ENCODE data around the gene DCLK1. TPM values are rescaled to one million over a fixed set of nuclear protein-coding genes. Genes with fewer than 3 reads are reported as not detected.
"Not testable (repeated sequence)": the region's sequence is repeated elsewhere in the genome, so short reads cannot be mapped to it uniquely, and the experiment has no call there.

The DCLK1 gene
- total RNA-seq, 5 donors from 2014 or later (not counting 1 experiment from before 2014, with no cell fraction given) = 0.03 to 0.09 TPM; not detected in 3

- H3K4me1 ChIP-seq (ENCODE audit: control insufficient read depth in 1 of 2, extremely low read depth in 1 of 2, insufficient read depth in 2 of 2, low read length in 2 of 2) = no peaks in the 10 kb centered on the region
- POLR2A ChIA-PET = no interaction called here
- Mint-ChIP-seq H3K27me3 (peaks cover 0 to 5% of the 10 kb centered on the region in 2 donors), H3K4me3 (no peak overlapping the region), H3K9me3 (peaks cover 3 to 12% (median 9%) of the 10 kb centered on the region in 3 donors), H3K36me3 (no peaks in the 10 kb centered on the region), H3K27ac (no peak overlapping the region), H3K4me1 (no peaks in the 10 kb centered on the region)
- no peaks in the 10 kb centered on the region for H3K9me3 ChIP-seq
- ATAC-seq (replicated peaks in 1 of 4) (no peak), DNase-seq (no peak)
- H3K36me3 ChIP-seq (ENCODE audit: control insufficient read depth in 2 of 2, extremely low read depth in 1 of 2, insufficient read depth in 1 of 2, low read length in 1 of 2) = no peaks in the 10 kb centered on the region
- no peaks in the 10 kb centered on the region for H3K27me3 ChIP-seq (replicated peaks in 1 of 2; ENCODE audit: control insufficient read depth in 2 of 2, extremely low read depth in 1 of 2, insufficient read depth in 2 of 2, low read length in 1 of 2)
- no peak overlapping the region for H3K4me3 ChIP-seq (ENCODE audit: control insufficient read depth in 1 of 2, extremely low read depth in 1 of 2, low read length in 1 of 2)
- no CpG with 5 or more reads among the region's 2 CpGs for WGBS (ENCODE audit: insufficient coverage)
- no peak overlapping the region for H3K27ac ChIP-seq (ENCODE audit: low read length)
- CTCF ChIA-PET = interaction anchor here (0.7 to 1.1 kb wide), 3 partner anchors 14 to 298 kb away, joined by 3 to 8 read pairs (median 4); no protein-coding TSS in a partner anchor
These were observed 154.1 kb downstream of the DCLK1 start for GRCh38 chr13:35977060-35977459.

DNA sequence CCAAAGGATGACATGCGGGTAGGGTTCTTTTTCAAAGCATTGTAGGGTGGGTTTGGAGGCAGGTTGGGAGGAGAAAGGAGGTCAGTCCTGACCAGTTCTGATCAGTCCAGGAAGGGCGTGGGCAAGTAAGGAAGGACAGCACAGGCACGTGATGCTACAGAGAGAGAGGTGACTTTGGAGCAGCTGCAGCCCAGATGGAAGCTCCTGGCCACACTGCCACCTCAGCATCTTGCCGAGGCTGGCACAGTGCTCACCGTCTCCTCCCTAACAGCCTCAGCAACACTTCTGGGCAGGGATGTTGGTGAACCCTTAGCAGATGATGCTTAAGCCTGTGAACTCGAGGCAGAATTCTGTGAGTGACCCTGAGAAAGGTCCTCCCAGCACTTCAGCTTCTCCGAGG is 155.1 kb downstream of the DCLK1 start:
- Mint-ChIP-seq H3K4me3 (no peak overlapping the region), H3K9me3 (peaks cover 3 to 15% (median 9%) of the 10 kb centered on the region in 3 donors), H3K4me1 (no peaks in the 10 kb centered on the region), H3K27me3 (peaks cover 0 to 9% of the 10 kb centered on the region in 2 donors), H3K36me3 (no peaks in the 10 kb centered on the region), H3K27ac (no peak overlapping the region)
- ATAC-seq (replicated peaks in 1 of 4) (no peak), DNase-seq (no peak)
- Histone ChIP-seq H3K4me3 (ENCODE audit: control insufficient read depth in 1 of 2, extremely low read depth in 1 of 2, low read length in 1 of 2) (no peak overlapping the region), H3K36me3 (ENCODE audit: control insufficient read depth in 2 of 2, extremely low read depth in 1 of 2, insufficient read depth in 1 of 2, low read length in 1 of 2) (no peaks in the 10 kb centered on the region), H3K27me3 (replicated peaks in 1 of 2; ENCODE audit: control insufficient read depth in 2 of 2, extremely low read depth in 1 of 2, insufficient read depth in 2 of 2, low read length in 1 of 2) (no peaks in the 10 kb centered on the region), H3K4me1 (ENCODE audit: control insufficient read depth in 1 of 2, extremely low read depth in 1 of 2, insufficient read depth in 2 of 2, low read length in 2 of 2) (no peaks in the 10 kb centered on the region), H3K27ac (ENCODE audit: low read length) (no peak overlapping the region), H3K9me3 (no peaks in the 10 kb centered on the region)
- ChIA-PET CTCF (interaction anchor here in 1 of 2 donors (0.6 to 0.7 kb wide), 3 partner anchors 13 to 1001 kb away, joined by 3 to 8 read pairs (median 5); no protein-coding TSS in a partner anchor), POLR2A (no interaction called here)
- 78% methylated on average over 4 of the region's 7 CpGs for WGBS (ENCODE audit: insufficient coverage)

GRCh38 chr13:35966951-35967350 is 164.2 kb downstream of the DCLK1 start:
- H3K4me1 Mint-ChIP-seq; H3K9me3 ChIP-seq; H3K27me3 Mint-ChIP-seq; CTCF ChIA-PET; POLR2A ChIA-PET; H3K27ac Mint-ChIP-seq; H3K36me3 ChIP-seq (ENCODE audit: control insufficient read depth in 2 of 2, extremely low read depth in 1 of 2, insufficient read depth in 1 of 2, low read length in 1 of 2); ATAC-seq (replicated peaks in 1 of 4); H3K36me3 Mint-ChIP-seq; H3K4me3 ChIP-seq (ENCODE audit: control insufficient read depth in 1 of 2, extremely low read depth in 1 of 2, low read length in 1 of 2); H3K27ac ChIP-seq (ENCODE audit: low read length); H3K27me3 ChIP-seq (replicated peaks in 1 of 2; ENCODE audit: control insufficient read depth in 2 of 2, extremely low read depth in 1 of 2, insufficient read depth in 2 of 2, low read length in 1 of 2); H3K4me3 Mint-ChIP-seq; H3K4me1 ChIP-seq (ENCODE audit: control insufficient read depth in 1 of 2, extremely low read depth in 1 of 2, insufficient read depth in 2 of 2, low read length in 2 of 2); DNase-seq: not testable (repeated sequence)
- peaks cover 0 to 10% (median 7%) of the 10 kb centered on the region in 3 donors for H3K9me3 Mint-ChIP-seq
- WGBS (ENCODE audit: insufficient coverage) = 100% methylated on average over 6 of the region's 29 CpGs

GRCh38 chr13:35966024-35966423 is 165.2 kb downstream of the DCLK1 start:
- H3K27ac Mint-ChIP-seq = no peak overlapping the region
- ChIA-PET CTCF (no interaction called here), POLR2A (interaction anchor here in 1 of 2 donors (0.6 kb wide), 1 partner anchor 35 kb away, joined by 3 read pairs; no protein-coding TSS in a partner anchor)
- no peaks in the 10 kb centered on the region for H3K27me3 Mint-ChIP-seq
- Histone ChIP-seq H3K27ac (ENCODE audit: low read length) (no peak overlapping the region), H3K9me3 (no peaks in the 10 kb centered on the region), H3K4me1 (ENCODE audit: control insufficient read depth in 1 of 2, extremely low read depth in 1 of 2, insufficient read depth in 2 of 2, low read length in 2 of 2) (no peaks in the 10 kb centered on the region), H3K27me3 (replicated peaks in 1 of 2; ENCODE audit: control insufficient read depth in 2 of 2, extremely low read depth in 1 of 2, insufficient read depth in 2 of 2, low read length in 1 of 2) (no peaks in the 10 kb centered on the region), H3K4me3 (ENCODE audit: control insufficient read depth in 1 of 2, extremely low read depth in 1 of 2, low read length in 1 of 2) (no peak overlapping the region), H3K36me3 (ENCODE audit: control insufficient read depth in 2 of 2, extremely low read depth in 1 of 2, insufficient read depth in 1 of 2, low read length in 1 of 2) (no peaks in the 10 kb centered on the region)
- no peak overlapping the region for H3K4me3 Mint-ChIP-seq
- WGBS (ENCODE audit: insufficient coverage) = no CpG with 5 or more reads among the region's 1 CpG
- no peak for DNase-seq
- H3K4me1 Mint-ChIP-seq = no peaks in the 10 kb centered on the region
- ATAC-seq (replicated peaks in 1 of 4) = no peak
- H3K36me3 Mint-ChIP-seq = no peaks in the 10 kb centered on the region
- peaks cover 0 to 10% (median 5%) of the 10 kb centered on the region in 3 donors for H3K9me3 Mint-ChIP-seq

DNA sequence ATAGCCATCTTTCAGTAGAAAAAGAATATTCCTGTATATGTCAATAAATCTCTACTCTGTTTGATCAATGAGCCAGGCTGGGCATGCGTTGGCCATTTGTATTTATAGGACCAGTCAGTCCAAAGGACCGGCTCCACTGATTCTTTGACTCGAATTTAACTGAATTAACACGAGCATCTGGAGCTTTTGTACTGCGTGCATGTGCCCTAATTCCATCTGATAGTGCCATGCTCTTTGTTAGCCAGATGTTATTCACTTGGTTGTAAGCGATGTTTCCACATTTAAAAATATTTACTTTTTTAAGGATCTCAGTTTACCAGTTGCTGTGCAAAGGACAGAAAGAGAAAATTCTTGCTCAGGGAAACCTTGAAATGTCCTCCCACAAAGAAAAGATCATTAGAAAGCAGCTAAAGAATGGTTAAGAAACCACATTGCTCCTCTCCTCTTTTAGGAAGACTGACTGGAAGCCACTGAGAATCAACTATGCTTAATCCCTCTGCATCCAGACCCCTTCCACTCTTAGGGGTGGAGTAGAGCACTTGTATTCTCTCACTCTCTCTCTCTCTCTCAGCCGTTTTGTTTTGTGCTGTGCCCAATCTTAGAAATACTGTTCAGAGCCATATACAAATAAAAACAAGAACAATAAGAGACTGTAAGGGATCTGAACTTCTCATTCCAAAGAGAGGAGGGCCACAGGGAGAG is 165.8 kb downstream of the DCLK1 start:
- CTCF ChIA-PET = no interaction called here
- Mint-ChIP-seq H3K4me3 (no peak overlapping the region), H3K27me3 (no peaks in the 10 kb centered on the region), H3K27ac (no peak overlapping the region), H3K9me3 (peaks cover 0 to 6% (median 5%) of the 10 kb centered on the region in 3 donors), H3K4me1 (no peaks in the 10 kb centered on the region), H3K36me3 (no peaks in the 10 kb centered on the region)
- DNase-seq (no peak), ATAC-seq (replicated peaks in 1 of 4) (no peak)
- Histone ChIP-seq H3K36me3 (ENCODE audit: control insufficient read depth in 2 of 2, extremely low read depth in 1 of 2, insufficient read depth in 1 of 2, low read length in 1 of 2) (no peaks in the 10 kb centered on the region), H3K9me3 (no peaks in the 10 kb centered on the region), H3K27ac (ENCODE audit: low read length) (no peak overlapping the region), H3K4me1 (ENCODE audit: control insufficient read depth in 1 of 2, extremely low read depth in 1 of 2, insufficient read depth in 2 of 2, low read length in 2 of 2) (no peaks in the 10 kb centered on the region), H3K27me3 (replicated peaks in 1 of 2; ENCODE audit: control insufficient read depth in 2 of 2, extremely low read depth in 1 of 2, insufficient read depth in 2 of 2, low read length in 1 of 2) (no peaks in the 10 kb centered on the region), H3K4me3 (ENCODE audit: control insufficient read depth in 1 of 2, extremely low read depth in 1 of 2, low read length in 1 of 2) (no peak overlapping the region)
- WGBS (ENCODE audit: insufficient coverage) = 85% methylated on average over 5 of the region's 7 CpGs
- POLR2A ChIA-PET = interaction anchor here in 1 of 2 donors (0.6 kb wide), 1 partner anchor 34 kb away, joined by 3 read pairs; no protein-coding TSS in a partner anchor

- Histone ChIP-seq H3K4me1 (ENCODE audit: control insufficient read depth in 1 of 2, extremely low read depth in 1 of 2, insufficient read depth in 2 of 2, low read length in 2 of 2) (no peaks in the 10 kb centered on the region), H3K4me3 (ENCODE audit: control insufficient read depth in 1 of 2, extremely low read depth in 1 of 2, low read length in 1 of 2) (no peak overlapping the region), H3K27me3 (replicated peaks in 1 of 2; ENCODE audit: control insufficient read depth in 2 of 2, extremely low read depth in 1 of 2, insufficient read depth in 2 of 2, low read length in 1 of 2) (no peaks in the 10 kb centered on the region), H3K9me3 (no peaks in the 10 kb centered on the region), H3K27ac (ENCODE audit: low read length) (no peak overlapping the region), H3K36me3 (ENCODE audit: control insufficient read depth in 2 of 2, extremely low read depth in 1 of 2, insufficient read depth in 1 of 2, low read length in 1 of 2) (no peaks in the 10 kb centered on the region)
- ATAC-seq (replicated peaks in 1 of 4) = no peak
- Mint-ChIP-seq H3K4me1 (no peaks in the 10 kb centered on the region), H3K4me3 (no peak overlapping the region), H3K36me3 (no peaks in the 10 kb centered on the region), H3K27me3 (no peaks in the 10 kb centered on the region), H3K9me3 (peaks cover 0 to 5% (median 3%) of the 10 kb centered on the region in 3 donors), H3K27ac (no peak overlapping the region)
- ChIA-PET CTCF (no interaction called here), POLR2A (no interaction called here)
- 71% methylated on average over 2 of the region's 4 CpGs for WGBS (ENCODE audit: insufficient coverage)
- no peak for DNase-seq
These were observed 166.4 kb downstream of the DCLK1 start for GRCh38 chr13:35964863-35965180.
